GM20431 (cell line): ENCODE data around the gene PCDHB14.
"Not testable (repeated sequence)": the region's sequence is repeated elsewhere in the genome, so short reads cannot be mapped to it uniquely, and the experiment has no call there.

Source experiments
- in situ Hi-C: fragments of 300-500 bp; cut with MseI, MboI; formaldehyde crosslinking; loops from one replicate; pipeline ENCODE4 v1.15.0; 2020; ENCODE audit warnings: low sequenced_read_pairs; ENCODE audit not compliant: unreplicated experiment

PCDHB14 gene

GRCh38 chr5:141208478-141208877 is 14.7 kb upstream of the PCDHB14 start, which contains the start of gene PCDHB12:
TSS of gene PCDHB12 (plus strand) at chr5:141208719. CDS start at chr5:141208908, 189 bp downstream.
- in situ Hi-C loops = no loop called here

GRCh38 chr5:141210281-141210680 is 12.9 kb upstream of the PCDHB14 start:
- in situ Hi-C loops = not testable (repeated sequence)

GRCh38 chr5:141210849-141211248 is 12.3 kb upstream of the PCDHB14 start:
- in situ Hi-C loops = not testable (repeated sequence)

GRCh38 chr5:141213656-141214339 is 9.3 kb upstream of the PCDHB14 start, which contains the start of gene PCDHB13:
TSS of gene PCDHB13 (plus strand) at chr5:141213919. CDS start at chr5:141214124, 205 bp downstream.
- in situ Hi-C loops = not testable (repeated sequence)

- in situ Hi-C loops = not testable (repeated sequence)
These were observed 8.6 kb upstream of the PCDHB14 start for GRCh38 chr5:141214583-141214982.

GRCh38 chr5:141215504-141215903 is 7.6 kb upstream of the PCDHB14 start:
- in situ Hi-C loops = not testable (repeated sequence)

GRCh38 chr5:141216035-141216434 is 7.1 kb upstream of the PCDHB14 start:
- in situ Hi-C loops = not testable (repeated sequence)

GRCh38 chr5:141224844-141225243 is 1.7 kb downstream of the PCDHB14 start:
- in situ Hi-C loops = not testable (repeated sequence)

- in situ Hi-C loops = not testable (repeated sequence)
These were observed 2.3 kb downstream of the PCDHB14 start for GRCh38 chr5:141225421-141225820.

- in situ Hi-C loops = no loop called here
These were observed 11.0 kb downstream of the PCDHB14 start for GRCh38 chr5:141234109-141234667.

GRCh38 chr5:141235922-141236321 is 12.8 kb downstream of the PCDHB14 start:
- in situ Hi-C loops = not testable (repeated sequence)

GRCh38 chr5:141236516-141237313 is 13.6 kb downstream of the PCDHB14 start:
- in situ Hi-C loops = no loop called here

GRCh38 chr5:141241496-141241895 is 18.4 kb downstream of the PCDHB14 start:
- in situ Hi-C loops = no loop called here

GRCh38 chr5:141245250-141245717 is 22.1 kb downstream of the PCDHB14 start, which contains the start of gene PCDHB15:
TSS of gene PCDHB15 (plus strand) at chr5:141245395. CDS start at chr5:141245579, 184 bp downstream.
- in situ Hi-C loops = no loop called here

GRCh38 chr5:141246971-141247370 is 23.8 kb downstream of the PCDHB14 start:
- in situ Hi-C loops = not testable (repeated sequence)

GRCh38 chr5:141247434-141247833 is 24.3 kb downstream of the PCDHB14 start:
- in situ Hi-C loops = not testable (repeated sequence)

GRCh38 chr5:141250576-141250975 is 27.4 kb downstream of the PCDHB14 start:
- in situ Hi-C loops = no loop called here

- in situ Hi-C loops = no loop called here
These were observed 35.3 kb downstream of the PCDHB14 start for GRCh38 chr5:141258464-141258863.

GRCh38 chr5:141258948-141259347 is 35.8 kb downstream of the PCDHB14 start:
- in situ Hi-C loops = no loop called here

GRCh38 chr5:141260458-141261237 is 37.5 kb downstream of the PCDHB14 start:
- in situ Hi-C loops = no loop called here
